Measurements from ENCODE around the gene FAM131B. TPM values are rescaled to one million over a fixed set of nuclear protein-coding genes. Genes with fewer than 3 reads are reported as not detected.

The FAM131B gene
- total and polyA plus RNA-seq, 9 of the 15 experiments (the other 6 are each of a cell fraction or from before 2014, with no cell fraction given): 0.03 to 0.04 TPM; not detected in 7

- peak; percentile 86 for TF ChIP-seq TOE1 (IDR thresholded peaks at IDR 0.05; ENCODE audit: borderline replicate concordance)
- no peak for TF ChIP-seq TOE1 (CRISPR knock-in tag; IDR thresholded peaks at IDR 0.05; ENCODE audit: borderline replicate concordance, low read depth)
- TF ChIP-seq MIER1 (IDR thresholded peaks at IDR 0.05; ENCODE audit: low read depth): no peak
- TF ChIP-seq RAD21 (CRISPR knock-in tag; conservative IDR thresholded peaks at IDR 0.05 in 1 of 2, IDR thresholded peaks at IDR 0.05 in 1 of 2): peak in 1 of 2 experiments; percentile 34; a peak in 2 of 4 replicates
- TF ChIP-seq SMAD1 (IDR thresholded peaks at IDR 0.05; ENCODE audit: low read depth, low read length, partially characterized antibody): no peak
- no peak for TF ChIP-seq TBL1XR1 (IDR thresholded peaks at IDR 0.05; ENCODE audit: low read length in 2 of 2)
- peak; percentile 9; the same call in 1 of the 2 replicates for TF ChIP-seq USF2 (CRISPR knock-in tag; IDR thresholded peaks at IDR 0.05)
Observed at GRCh38 chr7:143373255-143373794, 10.8 kb upstream of the FAM131B start (continued).

GRCh38 chr7:143372070-143372469 lies 9.6 kb upstream of the FAM131B start:
- DNase-seq (ENCODE audit: extremely low read depth in 1 of 4, low spot score in 3 of 4) (no peak), ATAC-seq (0 out of 3 replicates have a peak, but pooled peaks have one; percentile 12), FAIRE-seq (no peak)
- no peaks in the 10 kb centered on the region for H3K9me1 ChIP-seq (ENCODE audit: control insufficient read depth, insufficient read depth, low read length)
- BruUV-seq (replicated peaks): no TSS peak
- no peaks in the 10 kb centered on the region for H3K36me3 ChIP-seq (ENCODE audit: control insufficient read depth, insufficient read depth, low read length)
- intact Hi-C loops (cut with micrococcal nuclease) (loop anchor here (2.0 kb wide), 1 partner anchor 131 kb away; no protein-coding TSS in a partner anchor), in situ Hi-C loops (cut with MboI) (no loop called here)
- 15% methylated on average over 4 of the region's 4 CpGs for WGBS (ENCODE audit: insufficient coverage, low coverage, missing lambda C conversion rate)
- H3K4me2 ChIP-seq (ENCODE audit: insufficient read depth, low read length): no peak overlapping the region
- H3K9ac ChIP-seq (ENCODE audit: insufficient read depth in 1 of 2, low read depth in 2 of 2, low read length in 2 of 2): no peak overlapping the region
- H3K27ac ChIP-seq (ENCODE audit: extremely low read depth, low read depth, low read length): no peak overlapping the region
- no peaks in the 10 kb centered on the region for H3K9me3 ChIP-seq (replicated peaks; ENCODE audit: control insufficient read depth, insufficient read depth, low read depth, low read length)
- no peak overlapping the region for H2AFZ ChIP-seq (ENCODE audit: low read depth, low read length)
- H4K20me1 ChIP-seq (replicated peaks; ENCODE audit: control insufficient read depth, insufficient read depth, low read length): 0 out of 2 replicates have a peak, but pooled peaks cover 5% of the 10 kb centered on the region
- CTCF ChIA-PET (ENCODE audit: low intra/inter-chr PET ratio): no interaction called here
- POLR2A ChIA-PET: interaction anchor here (0.6 to 4.2 kb wide), 3 partner anchors 8 to 521 kb away, joined by 3 to 29 read pairs (median 4); partner anchors contain the start of gene ZYX
- no peaks in the 10 kb centered on the region for H3K79me2 ChIP-seq (ENCODE audit: control insufficient read depth, insufficient read depth, low read length)
- peaks cover 19 to 33% of the 10 kb centered on the region in 2 experiments for H3K27me3 ChIP-seq (ENCODE audit: control insufficient read depth in 2 of 2, insufficient read depth in 2 of 2, low read length in 2 of 2)
- H3K4me3 ChIP-seq: no peak overlapping the region
- H3K4me1 ChIP-seq (replicated peaks in 1 of 2; ENCODE audit: control insufficient read depth in 2 of 2, insufficient read depth in 2 of 2, low read length in 2 of 2): peaks cover 0 to 9% of the 10 kb centered on the region in 2 experiments; a peak in 1 of 5 replicates
- 0 out of 4 replicates have a peak, but pooled peaks of 1 of the 2 experiments have one; percentile 12 for TF ChIP-seq RAD21 (CRISPR knock-in tag; conservative IDR thresholded peaks at IDR 0.05 in 1 of 2, IDR thresholded peaks at IDR 0.05 in 1 of 2)
